Activated naive CD8-positive, alpha-beta T cell treated with anti-CD3 and anti-CD28 coated beads, Interleukin-2, amount 10 ng/mL, durations not matched to agents 7 days and 5 days (primary cell): ENCODE results near the gene SARDH. TPM values are rescaled to one million over a fixed set of nuclear protein-coding genes. Genes with fewer than 3 reads are reported as not detected.

Source experiments
- ATAC-seq: fragments of 150-1000 bp; cut with Tn5 transposase; one replicate; pipeline ENCODE4 v1.10.0; 2021; ENCODE audit warnings: low read depth, moderate library complexity
- POLR2A ChIA-PET: fragments of 350-600 bp; sonication (Branson Sonifier 250); formaldehyde crosslinking; loops from one replicate; lab custom pipeline; 2021; ENCODE audit warnings: antibody characterized with exemption; lab: Charles Lee
- DNase-seq: peaks from one replicate; pipeline ENCODE4 v3.0.0; 2021
- H3K27ac Mint-ChIP-seq: one replicate; pipeline ENCODE4 v1.8.0; 2022; ENCODE audit warnings: mild to moderate bottlenecking, mixed read lengths
- H3K27me3 Mint-ChIP-seq: one replicate; pipeline ENCODE4 v1.8.0; 2022; ENCODE audit warnings: mild to moderate bottlenecking, moderate library complexity, mixed read lengths
- H3K36me3 Mint-ChIP-seq: one replicate; pipeline ENCODE4 v1.8.0; 2021; ENCODE audit warnings: mild to moderate bottlenecking, mixed read lengths
- H3K4me1 Mint-ChIP-seq: one replicate; pipeline ENCODE4 v1.8.0; 2021; ENCODE audit warnings: mixed read lengths
- H3K4me3 Mint-ChIP-seq: one replicate; pipeline ENCODE4 v1.8.0; 2022; ENCODE audit warnings: mild to moderate bottlenecking, moderate library complexity, mixed read lengths
- H3K9me3 Mint-ChIP-seq: one replicate; pipeline ENCODE4 v1.8.0; 2021; ENCODE audit warnings: mixed read lengths
- total RNA-seq, 2 experiments: library from RNA; stranded (reverse); gene quantifications; one replicate each; pipeline ENCODE4 v1.2.3, GENCODE V29; 2021

Gene SARDH
- total RNA-seq, 2 experiments from 2014 or later: 1.6 to 2.3 TPM

- Mint-ChIP-seq H3K4me1 (peaks cover 9% of the 10 kb centered on the region), H3K9me3 (no peaks in the 10 kb centered on the region), H3K36me3 (no peaks in the 10 kb centered on the region), H3K4me3 (no peak overlapping the region), H3K27ac (no peak overlapping the region), H3K27me3 (peaks cover 8% of the 10 kb centered on the region)
- ATAC-seq (no peak), DNase-seq (no peak)
- POLR2A ChIA-PET: no interaction called here
These were observed 88.1 kb downstream of the SARDH start for GRCh38 chr9:133650026-133650425.

GRCh38 chr9:133649194-133649593, 89.0 kb downstream of the SARDH start:
- ATAC-seq: no peak
- H3K27ac Mint-ChIP-seq: no peak overlapping the region
- no peak for DNase-seq
- POLR2A ChIA-PET: no interaction called here
- peaks cover 9% of the 10 kb centered on the region for H3K4me1 Mint-ChIP-seq
- no peaks in the 10 kb centered on the region for H3K9me3 Mint-ChIP-seq
- H3K27me3 Mint-ChIP-seq: peaks cover 6% of the 10 kb centered on the region
- no peak overlapping the region for H3K4me3 Mint-ChIP-seq
- H3K36me3 Mint-ChIP-seq: no peaks in the 10 kb centered on the region

GRCh38 chr9:133647765-133648469, 90.2 kb downstream of the SARDH start:
- peaks cover 6% of the 10 kb centered on the region for H3K27me3 Mint-ChIP-seq
- POLR2A ChIA-PET: no interaction called here
- no peaks in the 10 kb centered on the region for H3K9me3 Mint-ChIP-seq
- H3K27ac Mint-ChIP-seq: no peak overlapping the region
- ATAC-seq (no peak), DNase-seq (no peak)
- no peak overlapping the region for H3K4me3 Mint-ChIP-seq
- H3K4me1 Mint-ChIP-seq: peaks cover 9% of the 10 kb centered on the region
- no peaks in the 10 kb centered on the region for H3K36me3 Mint-ChIP-seq

- H3K4me3 Mint-ChIP-seq: no peak overlapping the region
- H3K4me1 Mint-ChIP-seq: peaks cover 9% of the 10 kb centered on the region
- no peaks in the 10 kb centered on the region for H3K36me3 Mint-ChIP-seq
- H3K27ac Mint-ChIP-seq: no peak overlapping the region
- DNase-seq: no peak
- H3K9me3 Mint-ChIP-seq: no peaks in the 10 kb centered on the region
- POLR2A ChIA-PET: no interaction called here
- peaks cover 6% of the 10 kb centered on the region for H3K27me3 Mint-ChIP-seq
- no peak for ATAC-seq
These were observed 91.0 kb downstream of the SARDH start for GRCh38 chr9:133647148-133647547.

- H3K4me3 Mint-ChIP-seq: no peak overlapping the region
- H3K36me3 Mint-ChIP-seq: no peaks in the 10 kb centered on the region
- POLR2A ChIA-PET: interaction anchor here (0.7 to 1.3 kb wide), 2 partner anchors 30 to 38 kb away, joined by 3 read pairs; no protein-coding TSS in a partner anchor
- H3K27ac Mint-ChIP-seq: no peak overlapping the region
- no peaks in the 10 kb centered on the region for H3K9me3 Mint-ChIP-seq
- ATAC-seq (no peak), DNase-seq (no peak)
- H3K27me3 Mint-ChIP-seq: peaks cover 3% of the 10 kb centered on the region
- peaks cover 9% of the 10 kb centered on the region for H3K4me1 Mint-ChIP-seq
These were observed 93.0 kb downstream of the SARDH start for GRCh38 chr9:133645021-133645765.

- Mint-ChIP-seq H3K9me3 (no peaks in the 10 kb centered on the region), H3K27ac (no peak overlapping the region), H3K4me3 (no peak overlapping the region), H3K27me3 (no peaks in the 10 kb centered on the region), H3K36me3 (no peaks in the 10 kb centered on the region), H3K4me1 (peaks cover 9% of the 10 kb centered on the region)
- DNase-seq (no peak), ATAC-seq (no peak)
- POLR2A ChIA-PET: interaction anchor here (1.3 kb wide), 1 partner anchor 40 kb away, joined by 3 read pairs; no protein-coding TSS in a partner anchor
These were observed 94.0 kb downstream of the SARDH start for GRCh38 chr9:133643978-133644760.

GRCh38 chr9:133643362-133643755, 94.8 kb downstream of the SARDH start:
- Mint-ChIP-seq H3K27ac (no peak overlapping the region), H3K4me1 (peaks cover 9% of the 10 kb centered on the region), H3K36me3 (no peaks in the 10 kb centered on the region), H3K4me3 (no peak overlapping the region), H3K9me3 (no peaks in the 10 kb centered on the region), H3K27me3 (no peaks in the 10 kb centered on the region)
- POLR2A ChIA-PET: no interaction called here
- ATAC-seq (no peak), DNase-seq (no peak)

- no peaks in the 10 kb centered on the region for H3K36me3 Mint-ChIP-seq
- no peaks in the 10 kb centered on the region for H3K27me3 Mint-ChIP-seq
- H3K27ac Mint-ChIP-seq: no peak overlapping the region
- POLR2A ChIA-PET: no interaction called here
- ATAC-seq (no peak), DNase-seq (no peak)
- peaks cover 9% of the 10 kb centered on the region for H3K4me1 Mint-ChIP-seq
- no peak overlapping the region for H3K4me3 Mint-ChIP-seq
- no peaks in the 10 kb centered on the region for H3K9me3 Mint-ChIP-seq
These were observed 95.3 kb downstream of the SARDH start for GRCh38 chr9:133642708-133643361.

- Mint-ChIP-seq H3K27ac (no peak overlapping the region), H3K27me3 (peaks cover 2% of the 10 kb centered on the region), H3K4me3 (no peak overlapping the region), H3K4me1 (peaks cover 7% of the 10 kb centered on the region), H3K9me3 (no peaks in the 10 kb centered on the region), H3K36me3 (no peaks in the 10 kb centered on the region)
- no peak for ATAC-seq
- DNase-seq: no peak
- POLR2A ChIA-PET: no interaction called here
These were observed 96.1 kb downstream of the SARDH start for GRCh38 chr9:133641861-133642595.

GRCh38 chr9:133641396-133641655, 96.8 kb downstream of the SARDH start:
- Mint-ChIP-seq H3K27ac (no peak overlapping the region), H3K27me3 (peaks cover 2% of the 10 kb centered on the region), H3K4me3 (no peak overlapping the region), H3K4me1 (peaks cover 7% of the 10 kb centered on the region), H3K36me3 (no peaks in the 10 kb centered on the region), H3K9me3 (no peaks in the 10 kb centered on the region)
- ATAC-seq (no peak), DNase-seq (no peak)
- POLR2A ChIA-PET: no interaction called here

- Mint-ChIP-seq H3K4me3 (no peak overlapping the region), H3K4me1 (peaks cover 5% of the 10 kb centered on the region), H3K9me3 (no peaks in the 10 kb centered on the region), H3K36me3 (no peaks in the 10 kb centered on the region), H3K27ac (no peak overlapping the region), H3K27me3 (peaks cover 2% of the 10 kb centered on the region)
- ATAC-seq (no peak), DNase-seq (no peak)
- POLR2A ChIA-PET: no interaction called here
These were observed 97.4 kb downstream of the SARDH start for GRCh38 chr9:133640580-133641395.

- no peak for DNase-seq
- Mint-ChIP-seq H3K4me3 (no peak overlapping the region), H3K27ac (no peak overlapping the region), H3K4me1 (no peaks in the 10 kb centered on the region), H3K36me3 (no peaks in the 10 kb centered on the region), H3K9me3 (no peaks in the 10 kb centered on the region), H3K27me3 (peaks cover 3% of the 10 kb centered on the region)
- POLR2A ChIA-PET: no interaction called here
- no peak for ATAC-seq
These were observed 98.0 kb downstream of the SARDH start for GRCh38 chr9:133640160-133640559.
